Astrocyte (in vitro differentiated cells and primary cell): ENCODE results near the gene R3HCC1L. TPM values are rescaled to one million over a fixed set of nuclear protein-coding genes. Genes with fewer than 3 reads are reported as not detected.
A peak's percentile ranks its signal among the peaks of the same experiment; 100 is the strongest.
"Not testable (repeated sequence)": the region's sequence is repeated elsewhere in the genome, so short reads cannot be mapped to it uniquely, and the experiment has no call there.

Experiments
- DNase-seq: peaks from one replicate; pipeline ENCODE4 v3.0.0-alpha.2; 2010; ENCODE audit warnings: low read depth
- FAIRE-seq: peaks from 2 replicates; lab custom pipeline; 2011; peaks lifted over from hg19 to GRCh38; lab: Jason Lieb, UNC
- H2AFZ ChIP-seq: 2 replicates; pipeline ENCODE4 v1.6.0; 2012; ENCODE audit warnings: low read depth, low read length, inconsistent platforms
- H3K27ac ChIP-seq: 2 replicates; pipeline ENCODE4 v1.5.1; 2011; ENCODE audit warnings: low read depth, low read length, inconsistent platforms
- H3K27me3 ChIP-seq: 2 replicates; pipeline ENCODE4 v1.6.0; 2011; ENCODE audit warnings: low read length, inconsistent platforms; ENCODE audit not compliant: insufficient read depth
- H3K36me3 ChIP-seq: 2 replicates; pipeline ENCODE4 v1.5.1; 2011; ENCODE audit warnings: low read length, inconsistent platforms; ENCODE audit not compliant: insufficient read depth
- H3K4me1 ChIP-seq: 2 replicates; pipeline ENCODE4 v1.5.1; 2011; ENCODE audit warnings: low read length, inconsistent platforms; ENCODE audit not compliant: insufficient read depth
- H3K4me2 ChIP-seq: 2 replicates; pipeline ENCODE4 v1.6.0; 2012; ENCODE audit warnings: low read length, inconsistent platforms
- H3K4me3 ChIP-seq: 2 replicates; pipeline ENCODE4 v1.5.1; 2011; ENCODE audit warnings: low read depth, mild to moderate bottlenecking, low read length, inconsistent platforms; ENCODE audit not compliant: insufficient read depth
- H3K79me2 ChIP-seq: 2 replicates; pipeline ENCODE4 v1.6.0; 2012; ENCODE audit warnings: mild to moderate bottlenecking, low read length, inconsistent platforms; ENCODE audit not compliant: insufficient read depth
- H3K9ac ChIP-seq: 2 replicates; pipeline ENCODE4 v1.6.0; 2012; ENCODE audit warnings: mild to moderate bottlenecking, low read length, inconsistent platforms
- H3K9me3 ChIP-seq: 2 replicates; pipeline ENCODE4 v1.5.1; 2012; ENCODE audit warnings: low read depth, mild to moderate bottlenecking, low read length, inconsistent platforms; ENCODE audit not compliant: insufficient read depth
- H4K20me1 ChIP-seq: 2 replicates; pipeline ENCODE4 v1.6.0; 2012; ENCODE audit warnings: low read length, inconsistent platforms; ENCODE audit not compliant: insufficient read depth
- H3K27ac Mint-ChIP-seq: one replicate; pipeline ENCODE4 v1.8.0; 2021; ENCODE audit warnings: mild to moderate bottlenecking, mixed read lengths; ENCODE audit not compliant: unreplicated experiment
- H3K27me3 Mint-ChIP-seq: one replicate; pipeline ENCODE4 v1.8.0; 2021; ENCODE audit warnings: low read depth, mixed read lengths; ENCODE audit not compliant: unreplicated experiment
- H3K36me3 Mint-ChIP-seq: one replicate; pipeline ENCODE4 v1.8.0; 2021; ENCODE audit warnings: low read depth, mixed read lengths; ENCODE audit not compliant: unreplicated experiment
- H3K4me1 Mint-ChIP-seq: one replicate; pipeline ENCODE4 v1.8.0; 2021; ENCODE audit warnings: low read depth, mixed read lengths; ENCODE audit not compliant: unreplicated experiment
- H3K4me3 Mint-ChIP-seq: one replicate; pipeline ENCODE4 v1.8.0; 2021; ENCODE audit warnings: mild to moderate bottlenecking, moderate library complexity, mixed read lengths; ENCODE audit not compliant: unreplicated experiment
- H3K9me3 Mint-ChIP-seq: one replicate; pipeline ENCODE4 v1.8.0; 2021; ENCODE audit warnings: mild to moderate bottlenecking, mixed read lengths; ENCODE audit not compliant: unreplicated experiment
- EZH2 ChIP-seq: IDR thresholded peaks from 2 replicates; pipeline ENCODE4 v1.6.1; 2012; ENCODE audit warnings: mild to moderate bottlenecking, low read length, inconsistent platforms; ENCODE audit not compliant: insufficient read depth
- total RNA-seq: library from RNA; stranded (reverse); gene quantifications from 2 replicates; pipeline ENCODE4 v1.2.1, GENCODE V29; 2021
- TF ChIP-seq, protein P1 (sequence below): IDR thresholded peaks from 2 replicates; pipeline ENCODE4 v1.5.1; 2011; ENCODE audit warnings: low read depth, mild to moderate bottlenecking, inconsistent platforms, low read length, moderate library complexity; ENCODE audit not compliant: insufficient read depth

Gene R3HCC1L
- total RNA-seq, 1 donor from 2014 or later = 19.9 TPM

DNA sequence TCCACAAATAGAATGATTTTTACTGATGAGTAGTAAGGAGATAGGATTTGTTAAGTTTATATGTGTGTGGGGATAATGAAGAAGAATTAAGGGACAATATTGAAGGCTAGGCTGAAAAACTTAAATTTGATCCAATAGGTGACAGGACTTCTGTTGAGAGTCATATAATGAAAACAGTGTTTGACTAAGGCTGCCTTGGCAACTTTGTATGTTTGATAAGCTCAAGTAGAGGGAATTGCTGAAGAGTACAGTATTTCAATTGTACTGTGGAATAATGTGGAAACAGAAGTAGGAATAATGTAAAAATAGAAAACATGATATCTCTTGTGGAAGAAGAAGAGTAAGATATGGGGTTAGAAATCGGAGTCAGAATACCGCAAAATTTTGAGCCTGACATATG, 10.5 kb downstream of the R3HCC1L start:
- H3K9ac ChIP-seq = no peak overlapping the region
- DNase-seq (no peak), FAIRE-seq (no peak)
- TF ChIP-seq, protein P1, sequence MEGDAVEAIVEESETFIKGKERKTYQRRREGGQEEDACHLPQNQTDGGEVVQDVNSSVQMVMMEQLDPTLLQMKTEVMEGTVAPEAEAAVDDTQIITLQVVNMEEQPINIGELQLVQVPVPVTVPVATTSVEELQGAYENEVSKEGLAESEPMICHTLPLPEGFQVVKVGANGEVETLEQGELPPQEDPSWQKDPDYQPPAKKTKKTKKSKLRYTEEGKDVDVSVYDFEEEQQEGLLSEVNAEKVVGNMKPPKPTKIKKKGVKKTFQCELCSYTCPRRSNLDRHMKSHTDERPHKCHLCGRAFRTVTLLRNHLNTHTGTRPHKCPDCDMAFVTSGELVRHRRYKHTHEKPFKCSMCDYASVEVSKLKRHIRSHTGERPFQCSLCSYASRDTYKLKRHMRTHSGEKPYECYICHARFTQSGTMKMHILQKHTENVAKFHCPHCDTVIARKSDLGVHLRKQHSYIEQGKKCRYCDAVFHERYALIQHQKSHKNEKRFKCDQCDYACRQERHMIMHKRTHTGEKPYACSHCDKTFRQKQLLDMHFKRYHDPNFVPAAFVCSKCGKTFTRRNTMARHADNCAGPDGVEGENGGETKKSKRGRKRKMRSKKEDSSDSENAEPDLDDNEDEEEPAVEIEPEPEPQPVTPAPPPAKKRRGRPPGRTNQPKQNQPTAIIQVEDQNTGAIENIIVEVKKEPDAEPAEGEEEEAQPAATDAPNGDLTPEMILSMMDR = no peak
- TF ChIP-seq EZH2 = no peak
- H3K4me1 ChIP-seq = no peaks in the 10 kb centered on the region
- H2AFZ ChIP-seq = no peak overlapping the region
- peaks cover 88% of the 10 kb centered on the region for H3K79me2 ChIP-seq
- H3K36me3 ChIP-seq = no peaks in the 10 kb centered on the region
- peaks cover 9% of the 10 kb centered on the region for H3K36me3 Mint-ChIP-seq
- H3K27me3 Mint-ChIP-seq = no peaks in the 10 kb centered on the region
- no peaks in the 10 kb centered on the region for H3K27me3 ChIP-seq
- no peak overlapping the region for H3K27ac Mint-ChIP-seq
- no peak overlapping the region for H3K4me3 Mint-ChIP-seq
- peaks cover 64% of the 10 kb centered on the region for H4K20me1 ChIP-seq
- H3K9me3 Mint-ChIP-seq = peaks cover 15% of the 10 kb centered on the region
- no peak overlapping the region for H3K4me2 ChIP-seq
- H3K4me3 ChIP-seq = no peak overlapping the region
- H3K4me1 Mint-ChIP-seq = peaks cover 19% of the 10 kb centered on the region
- no peaks in the 10 kb centered on the region for H3K9me3 ChIP-seq
- H3K27ac ChIP-seq = no peak overlapping the region

- TF ChIP-seq EZH2 = no peak
- Mint-ChIP-seq H3K4me1 (peaks cover 11% of the 10 kb centered on the region), H3K27ac (no peak overlapping the region), H3K4me3 (no peak overlapping the region), H3K27me3 (no peaks in the 10 kb centered on the region), H3K36me3 (peaks cover 24% of the 10 kb centered on the region), H3K9me3 (peaks cover 23% of the 10 kb centered on the region)
- Histone ChIP-seq H4K20me1 (peaks cover 54% of the 10 kb centered on the region), H3K4me3 (no peak overlapping the region), H3K9ac (no peak overlapping the region), H3K36me3 (no peaks in the 10 kb centered on the region), H3K27me3 (no peaks in the 10 kb centered on the region), H2AFZ (no peak overlapping the region), H3K79me2 (peaks cover 76% of the 10 kb centered on the region), H3K27ac (no peak overlapping the region), H3K9me3 (no peaks in the 10 kb centered on the region), H3K4me1 (peaks cover 10% of the 10 kb centered on the region), H3K4me2 (peak overlapping the region; percentile 45)
- FAIRE-seq (no peak), DNase-seq (no peak)
These were observed 15.4 kb downstream of the R3HCC1L start for GRCh38 chr10:98149858-98150257.

DNA sequence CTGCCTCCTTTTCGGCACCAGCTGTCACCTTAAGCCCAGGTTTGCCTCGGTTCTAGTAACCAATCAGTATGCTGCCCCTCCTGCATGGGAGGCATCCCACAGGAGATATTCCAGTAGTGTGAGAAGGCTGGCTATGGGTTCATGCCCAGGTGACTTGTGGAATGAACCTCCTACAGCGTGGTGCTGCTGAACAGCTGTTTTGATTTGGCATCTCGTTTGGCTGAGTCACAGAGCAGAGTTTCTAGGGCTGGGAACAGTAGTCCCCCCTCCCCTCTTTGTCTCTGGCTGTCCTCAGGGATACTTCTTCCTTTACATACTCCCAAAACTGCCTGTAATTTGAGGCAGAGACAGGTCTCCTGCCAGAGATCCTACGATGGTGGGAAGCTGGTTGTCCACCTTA, 16.1 kb downstream of the R3HCC1L start:
- no peak overlapping the region for H3K4me3 Mint-ChIP-seq
- peaks cover 24% of the 10 kb centered on the region for H3K36me3 Mint-ChIP-seq
- Histone ChIP-seq H3K27ac (peak overlapping the region; percentile 37), H3K4me1 (peaks cover 10% of the 10 kb centered on the region), H3K9ac (no peak overlapping the region), H4K20me1 (peaks cover 53% of the 10 kb centered on the region), H3K4me2 (peak overlapping the region; percentile 45), H3K36me3 (no peaks in the 10 kb centered on the region), H3K4me3 (no peak overlapping the region), H3K27me3 (no peaks in the 10 kb centered on the region), H3K9me3 (no peaks in the 10 kb centered on the region), H2AFZ (no peak overlapping the region), H3K79me2 (peaks cover 73% of the 10 kb centered on the region)
- FAIRE-seq (no peak), DNase-seq (peak; percentile 54)
- H3K4me1 Mint-ChIP-seq = peaks cover 11% of the 10 kb centered on the region
- H3K9me3 Mint-ChIP-seq = peaks cover 23% of the 10 kb centered on the region
- TF ChIP-seq, protein P1 = no peak
- TF ChIP-seq EZH2 = no peak
- H3K27ac Mint-ChIP-seq = no peak overlapping the region
- no peaks in the 10 kb centered on the region for H3K27me3 Mint-ChIP-seq

DNA sequence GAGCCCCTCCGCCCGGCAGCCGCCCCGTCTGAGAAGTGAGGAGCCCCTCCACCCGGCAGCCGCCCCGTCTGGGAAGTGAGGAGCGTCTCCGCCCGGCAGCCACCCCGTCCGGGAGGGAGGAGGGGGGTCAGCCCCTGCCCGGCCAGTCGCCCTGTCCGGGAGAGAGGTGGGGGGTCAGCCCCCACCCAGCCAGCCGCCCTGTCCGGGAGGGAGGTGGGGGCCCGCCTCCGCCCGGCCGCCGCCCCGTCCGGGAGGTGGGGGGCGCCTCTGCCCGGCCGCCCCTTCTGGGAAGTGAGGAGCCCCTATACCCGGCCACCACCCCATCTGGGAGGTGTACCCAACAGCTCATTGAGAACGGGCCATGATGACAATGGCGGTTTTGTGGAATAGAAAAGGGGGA, 18.3 kb downstream of the R3HCC1L start:
- peaks cover 20% of the 10 kb centered on the region for H3K9me3 Mint-ChIP-seq

More for the DNA sequence above, 18.3 kb downstream of the R3HCC1L start:
- peaks cover 11% of the 10 kb centered on the region for H3K4me1 Mint-ChIP-seq
- peaks cover 18% of the 10 kb centered on the region for H3K36me3 Mint-ChIP-seq
- not testable (repeated sequence) for H3K4me3 ChIP-seq, H3K9me3 ChIP-seq, H3K27me3 ChIP-seq, H2AFZ ChIP-seq, H3K4me2 ChIP-seq, H3K4me3 Mint-ChIP-seq, H3K36me3 ChIP-seq, H3K27ac Mint-ChIP-seq, H3K27ac ChIP-seq, H3K9ac ChIP-seq, DNase-seq, H3K27me3 Mint-ChIP-seq, FAIRE-seq
- Histone ChIP-seq H4K20me1 (peaks cover 56% of the 10 kb centered on the region), H3K79me2 (peaks cover 67% of the 10 kb centered on the region), H3K4me1 (peaks cover 10% of the 10 kb centered on the region)
